HCT116 (cell line): ENCODE data around the gene SUN3. TPM values are rescaled to one million over a fixed set of nuclear protein-coding genes. Genes with fewer than 3 reads are reported as not detected.

Experiments used
- ATAC-seq: fragments of 200-7000 bp; cut with Tn5 transposase; 2 replicates; pipeline ENCODE4 v1.9.1; 2020; ENCODE audit warnings: mild to moderate bottlenecking, moderate library complexity
- BruUV-seq: library from RNA; stranded (reverse); fragments of 400-500 nt; replicated peaks from 2 replicates; lab custom pipeline; 2021; lab: Mats Ljungman, UMichigan
- CTCF ChIA-PET: fragments of 300-600 bp; sonication (Branson Sonifier 250); formaldehyde crosslinking; loops from one replicate; lab custom pipeline; 2021; ENCODE audit warnings: antibody characterized with exemption; lab: Charles Lee
- POLR2A ChIA-PET: fragments of 300-600, 350-600 bp; sonication (Branson Sonifier 250); formaldehyde crosslinking; loops from one replicate; lab custom pipeline; 2021; ENCODE audit warnings: antibody characterized with exemption; lab: Charles Lee
- RAD21 ChIA-PET, 2 experiments: fragments of 300-600 bp; sonication (Branson Sonifier 250); formaldehyde crosslinking; loops; one replicate each; lab custom pipeline; 2023; ENCODE audit warnings: low total read pairs in 2 of 2; ENCODE audit not compliant: uncharacterized antibody in 2 of 2, unreplicated experiment in 2 of 2, low non-redundant PET in 1 of 2; lab: Charles Lee
- DNase-seq: peaks from one replicate; pipeline ENCODE4 v3.0.0-alpha.2; 2010; ENCODE audit warnings: low read depth, low spot score
- H2AFZ ChIP-seq: fragments of 200-600 bp; shearing (Covaris generic), sonication (generic); 2 replicates; pipeline ENCODE4 v1.6.1; 2017; ENCODE audit warnings: low read depth, mixed run types, mixed read lengths, antibody characterized with exemption, low read length; ENCODE audit not compliant: poor library complexity, severe bottlenecking
- H3K27ac ChIP-seq: 2 replicates; pipeline ENCODE4 v1.5.1; 2012; ENCODE audit warnings: low read depth, low read length
- H3K27me3 ChIP-seq: fragments of 200-600 bp; sonication (generic); 2 replicates; pipeline ENCODE4 v1.6.1; 2016; ENCODE audit warnings: mixed run types, low read length, mixed read lengths; ENCODE audit not compliant: insufficient read depth
- H3K36me3 ChIP-seq, 2 experiments: fragments of 200-500 bp in 1 of 2; fragments of 200-600 bp in 1 of 2; sonication (Bioruptor generic) in 1 of 2; sonication (generic) in 1 of 2; 2 replicates each; pipeline versions ENCODE4 v1.5.1 to v1.6.1; 2014 to 2016; ENCODE audit warnings: low read length in 2 of 2, inconsistent platforms in 1 of 2, mixed read lengths in 1 of 2, mixed run types in 1 of 2; ENCODE audit not compliant: insufficient read depth in 2 of 2, control insufficient read depth in 1 of 2
- H3K4me1 ChIP-seq, 2 experiments: fragments of 200-600 bp in 1 of 2; sonication (generic) in 1 of 2; 2 replicates each; pipeline versions ENCODE4 v1.5.1 to v1.6.1; 2012 to 2017; ENCODE audit warnings: low read length in 2 of 2, inconsistent platforms in 1 of 2, mild to moderate bottlenecking in 1 of 2, mixed read lengths in 1 of 2, mixed run types in 1 of 2, moderate library complexity in 1 of 2; ENCODE audit not compliant: insufficient read depth in 2 of 2, control insufficient read depth in 1 of 2
- H3K4me2 ChIP-seq: fragments of 200-600 bp; sonication (generic); 2 replicates; pipeline ENCODE4 v1.6.1; 2017; ENCODE audit warnings: mixed run types, low read length, mixed read lengths
- H3K4me3 ChIP-seq, 2 experiments: fragments of 200-600 bp in 1 of 2; sonication (generic) in 1 of 2; replicated peaks in 1 of 2; 2 replicates each; pipeline ENCODE4 v1.5.1; 2011 to 2016; ENCODE audit warnings: low read length in 2 of 2, control low read depth in 1 of 2, low read depth in 1 of 2, mild to moderate bottlenecking in 1 of 2, mixed read lengths in 1 of 2, mixed run types in 1 of 2
- H3K79me2 ChIP-seq: fragments of 200-600 bp; sonication (generic); 2 replicates; pipeline ENCODE4 v1.6.1; 2017; ENCODE audit warnings: mild to moderate bottlenecking, mixed run types, low read length, moderate library complexity, mixed read lengths; ENCODE audit not compliant: insufficient read depth
- H3K9ac ChIP-seq: fragments of 200-600 bp; sonication (generic); 2 replicates; pipeline ENCODE4 v1.6.1; 2016; ENCODE audit warnings: low read length, mixed read lengths
- H3K9me2 ChIP-seq: fragments of 200-600 bp; sonication (generic), shearing (Covaris generic); 2 replicates; pipeline ENCODE4 v1.6.1; 2017; ENCODE audit warnings: mixed run types, mild to moderate bottlenecking, moderate library complexity; ENCODE audit not compliant: insufficient read depth
- H3K9me3 ChIP-seq, 2 experiments: fragments of 200-500 bp in 1 of 2; fragments of 200-600 bp in 1 of 2; sonication (Bioruptor generic) in 1 of 2; sonication (generic) in 1 of 2; 2 replicates each; pipeline ENCODE4 v1.6.1; 2014 to 2017; ENCODE audit warnings: low read length in 2 of 2, mixed read lengths in 2 of 2, inconsistent platforms in 1 of 2, low read depth in 1 of 2, mild to moderate bottlenecking in 1 of 2, mixed run types in 1 of 2, moderate library complexity in 1 of 2; ENCODE audit not compliant: control insufficient read depth in 1 of 2, insufficient read depth in 1 of 2
- H4K20me1 ChIP-seq: fragments of 200-600 bp; sonication (generic), shearing (Covaris generic); 2 replicates; pipeline ENCODE4 v1.6.1; 2017; ENCODE audit warnings: mixed run types, mild to moderate bottlenecking, moderate library complexity; ENCODE audit not compliant: insufficient read depth
- CTCF ChIP-seq, 3 experiments: fragments of 200-600 bp in 1 of 3; sonication (generic) in 1 of 3; IDR thresholded peaks in 2 of 3; conservative IDR thresholded peaks in 1 of 3; 2 replicates each; pipeline ENCODE4 v1.5.1; 2012 to 2017; ENCODE audit warnings: low read depth in 2 of 3, low read length in 2 of 3, antibody characterized with exemption in 1 of 3, borderline replicate concordance in 1 of 3, control low read depth in 1 of 3, mild to moderate bottlenecking in 1 of 3, mixed read lengths in 1 of 3, mixed run types in 1 of 3, moderate library complexity in 1 of 3; ENCODE audit not compliant: insufficient read depth in 1 of 3
- EZH2phosphoT487 ChIP-seq: fragments of 200-600 bp; IDR thresholded peaks from 2 replicates; pipeline ENCODE4 v1.6.1; 2018; ENCODE audit warnings: antibody characterized with exemption, borderline replicate concordance
- RAD21 ChIP-seq: IDR thresholded peaks from 2 replicates; pipeline ENCODE4 v1.6.1; 2012; ENCODE audit warnings: low read depth, mild to moderate bottlenecking
- SP1 ChIP-seq: IDR thresholded peaks from 2 replicates; pipeline ENCODE4 v1.6.1; 2012; ENCODE audit warnings: low read depth
- intact Hi-C: fragments of 100-400 bp; cut with micrococcal nuclease; formaldehyde crosslinking; loops from 2 replicates; pipeline ENCODE4 v1.10.0; 2022
- total RNA-seq: library from RNA; stranded (reverse); gene quantifications from one replicate; pipeline ENCODE4 v1.2.1, GENCODE V29; 2021; ENCODE audit not compliant: unreplicated experiment
- TF ChIP-seq, protein P1 (sequence below): IDR thresholded peaks from 2 replicates; pipeline ENCODE4 v1.6.1; 2012

The SUN3 gene
- total RNA-seq, 1 experiment from 2014 or later, result 4.5 TPM

GRCh38 chr7:47968847-47969774 lies 59.8 kb downstream of the SUN3 start:
- ATAC-seq (peak; percentile 95), DNase-seq (peak; percentile 39)
- H3K4me2 ChIP-seq, result no peak overlapping the region
- RAD21 ChIA-PET, result no interaction called here
- H3K36me3 ChIP-seq, result peaks cover 38 to 47% of the 10 kb centered on the region in 2 experiments
- POLR2A ChIA-PET, result interaction anchor here (0.5 kb wide), 1 partner anchor 124 kb away, joined by 3 read pairs; no protein-coding TSS in a partner anchor
- no peaks in the 10 kb centered on the region; the same call in 1 of the 2 replicates for H3K79me2 ChIP-seq
- H3K9me2 ChIP-seq, result no peaks in the 10 kb centered on the region
- H2AFZ ChIP-seq, result no peak overlapping the region
- no TSS peak for BruUV-seq
- no peaks in the 10 kb centered on the region for H4K20me1 ChIP-seq
- no peak overlapping the region for H3K9ac ChIP-seq
- no peak overlapping the region for H3K27ac ChIP-seq
- CTCF ChIA-PET, result interaction anchor here (0.7 to 1.1 kb wide), 7 partner anchors 9 to 703 kb away, joined by 3 to 8 read pairs (median 4); partner anchors contain the start of gene UPP1
- intact Hi-C loops, result no loop called here
- peaks cover 3 to 4% of the 10 kb centered on the region in 2 experiments; a peak in 2 of 4 replicates for H3K4me1 ChIP-seq
- no peak overlapping the region for H3K4me3 ChIP-seq
- no peaks in the 10 kb centered on the region for H3K27me3 ChIP-seq
- H3K9me3 ChIP-seq, result no peaks in the 10 kb centered on the region
- TF ChIP-seq, protein P1, sequence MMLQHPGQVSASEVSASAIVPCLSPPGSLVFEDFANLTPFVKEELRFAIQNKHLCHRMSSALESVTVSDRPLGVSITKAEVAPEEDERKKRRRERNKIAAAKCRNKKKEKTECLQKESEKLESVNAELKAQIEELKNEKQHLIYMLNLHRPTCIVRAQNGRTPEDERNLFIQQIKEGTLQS, result no peak
- TF ChIP-seq RAD21 (peak; percentile 54), CTCF (IDR thresholded peaks at IDR 0.05 in 2 of 3, conservative IDR thresholded peaks at IDR 0.05 in 1 of 3; ENCODE audit: borderline replicate concordance in 1 of 3, insufficient read depth in 1 of 3, low read depth in 2 of 3, low read length in 2 of 3) (peak; percentile 46 to 91 (median 90))

DNA sequence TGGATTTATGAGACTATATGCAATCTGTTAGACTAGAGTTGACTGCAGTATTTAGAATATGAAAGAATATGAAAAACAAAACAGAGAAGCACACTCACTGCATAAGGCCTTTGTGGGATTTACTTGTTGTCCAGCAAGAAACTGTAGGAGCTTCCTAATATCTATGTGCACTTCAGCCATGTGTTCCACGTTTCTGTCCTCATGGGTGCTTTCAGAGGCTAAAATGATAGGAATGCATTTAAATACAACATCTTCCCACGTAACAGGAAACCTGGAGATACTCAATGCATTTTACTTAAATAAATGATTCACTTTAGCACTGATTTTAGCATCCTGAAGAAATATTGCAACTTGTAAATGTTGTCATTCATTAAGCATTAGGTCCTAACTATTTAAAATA lies 61.2 kb downstream of the SUN3 start:
- Histone ChIP-seq H2AFZ (no peak overlapping the region), H3K27me3 (no peaks in the 10 kb centered on the region), H3K4me1 (peaks cover 3 to 4% of the 10 kb centered on the region in 2 experiments; a peak in 2 of 4 replicates), H3K4me2 (no peak overlapping the region), H3K27ac (no peak overlapping the region), H3K9me2 (no peaks in the 10 kb centered on the region), H3K9me3 (no peaks in the 10 kb centered on the region), H4K20me1 (no peaks in the 10 kb centered on the region), H3K36me3 (peaks cover 30 to 46% of the 10 kb centered on the region in 2 experiments), H3K79me2 (no peaks in the 10 kb centered on the region; the same call in 1 of the 2 replicates), H3K9ac (no peak overlapping the region), H3K4me3 (no peak overlapping the region)
- intact Hi-C loops, result no loop called here
- ChIA-PET POLR2A (no interaction called here), RAD21 (no interaction called here), CTCF (interaction anchor here (1.1 kb wide), 1 partner anchor 702 kb away, joined by 3 read pairs; no protein-coding TSS in a partner anchor)
- DNase-seq (no peak), ATAC-seq (no peak)
- BruUV-seq, result no TSS peak
- TF ChIP-seq EZH2phosphoT487, result no peak
- no peak for TF ChIP-seq SP1
- TF ChIP-seq, all 23 proteins: peak for 0
